SK-N-SH treated with all-trans-retinoic acid at 6 μM for 48 hours (cell line): ENCODE data around the gene HSPA1B.

Experiments used
- ATAC-seq: fragments of 200-7000 bp; cut with Tn5 transposase; 3 replicates; pipeline ENCODE4 v1.9.1; 2020; ENCODE audit warnings: mild to moderate bottlenecking, moderate library complexity
- BACH2 ChIP-seq: fragments of 250-450 bp; sonication (Bioruptor Pico); IDR thresholded peaks from 2 replicates; pipeline ENCODE4 v1.9.0; 2021; ENCODE audit warnings: mild to moderate bottlenecking, borderline replicate concordance
- CSDC2 ChIP-seq: fragments of 250-450 bp; sonication (Bioruptor Pico); IDR thresholded peaks from 2 replicates; pipeline ENCODE4 v1.5.0; 2020; ENCODE audit warnings: mild to moderate bottlenecking, moderate library complexity
- ESRRG ChIP-seq: fragments of 250-450 bp; sonication (Bioruptor Pico); IDR thresholded peaks from 2 replicates; pipeline ENCODE4 v1.6.1; 2021; ENCODE audit warnings: mild to moderate bottlenecking
- ISL1 ChIP-seq: fragments of 250-450 bp; sonication (Bioruptor Pico); IDR thresholded peaks from 2 replicates; pipeline ENCODE4 v2.1.2; 2022; ENCODE audit warnings: mild to moderate bottlenecking, moderate library complexity
- PATZ1 ChIP-seq: fragments of 250-450 bp; sonication (Bioruptor Pico); IDR thresholded peaks from 2 replicates; pipeline ENCODE4 v1.8.0; 2020; ENCODE audit warnings: mild to moderate bottlenecking, moderate library complexity, borderline replicate concordance
- POU6F1 ChIP-seq: fragments of 250-450 bp; sonication (Bioruptor Pico); IDR thresholded peaks from 2 replicates; pipeline ENCODE4 v1.8.0; 2021; ENCODE audit warnings: low read depth, mild to moderate bottlenecking, moderate library complexity, borderline replicate concordance
- TOX ChIP-seq: fragments of 250-450 bp; sonication (Bioruptor Pico); IDR thresholded peaks from 2 replicates; pipeline ENCODE4 v1.8.0; 2021; ENCODE audit warnings: mild to moderate bottlenecking, moderate library complexity, borderline replicate concordance
- ZC3H10 ChIP-seq: fragments of 250-450 bp; sonication (Bioruptor Pico); IDR thresholded peaks from 2 replicates; pipeline ENCODE4 v1.5.1; 2021; ENCODE audit warnings: mild to moderate bottlenecking, moderate library complexity
- ZFP30 ChIP-seq: fragments of 450-650 bp; formaldehyde crosslinking; IDR thresholded peaks from 2 replicates; pipeline ENCODE4 v1.5.0; 2022; ENCODE audit warnings: mild to moderate bottlenecking, moderate library complexity
- ZNF565 ChIP-seq: fragments of 450-650 bp; formaldehyde crosslinking; conservative IDR thresholded peaks from 2 replicates; pipeline ENCODE4 v1.5.0; 2020; ENCODE audit warnings: low read depth, mild to moderate bottlenecking, moderate library complexity
- ZNF70 ChIP-seq: fragments of 450-650 bp; formaldehyde crosslinking; IDR thresholded peaks from 2 replicates; pipeline ENCODE4 v1.5.0; 2020; ENCODE audit warnings: mild to moderate bottlenecking, moderate library complexity
- TF ChIP-seq, protein P1 (sequence below): fragments of 250-450 bp; sonication (Bioruptor Pico); IDR thresholded peaks from 2 replicates; pipeline ENCODE4 v1.5.1; 2020; ENCODE audit warnings: low read depth, mild to moderate bottlenecking, moderate library complexity
- TF ChIP-seq, protein P2 (sequence below): fragments of 250-450 bp; sonication (Bioruptor Pico); IDR thresholded peaks from 2 replicates; pipeline ENCODE4 v1.5.0; 2020; ENCODE audit warnings: mild to moderate bottlenecking, moderate library complexity
- TF ChIP-seq, protein P3 (sequence below): fragments of 250-450 bp; sonication (Bioruptor Pico); IDR thresholded peaks from 2 replicates; pipeline ENCODE4 v1.5.1; 2021; ENCODE audit warnings: mild to moderate bottlenecking, moderate library complexity

HSPA1B gene

GRCh38 chr6:31778999-31779885 is 48.3 kb upstream of the HSPA1B start:
- TF ChIP-seq PATZ1 (CRISPR knock-in tag) (no peak), ZFP30 (CRISPR knock-in tag) (no peak), ISL1 (CRISPR knock-in tag) (no peak), CSDC2 (CRISPR knock-in tag) (no peak), ESRRG (no peak), ZNF565 (CRISPR knock-in tag) (no peak), POU6F1 (CRISPR knock-in tag) (no peak), ZC3H10 (CRISPR knock-in tag) (no peak)
- TF ChIP-seq, protein P1, sequence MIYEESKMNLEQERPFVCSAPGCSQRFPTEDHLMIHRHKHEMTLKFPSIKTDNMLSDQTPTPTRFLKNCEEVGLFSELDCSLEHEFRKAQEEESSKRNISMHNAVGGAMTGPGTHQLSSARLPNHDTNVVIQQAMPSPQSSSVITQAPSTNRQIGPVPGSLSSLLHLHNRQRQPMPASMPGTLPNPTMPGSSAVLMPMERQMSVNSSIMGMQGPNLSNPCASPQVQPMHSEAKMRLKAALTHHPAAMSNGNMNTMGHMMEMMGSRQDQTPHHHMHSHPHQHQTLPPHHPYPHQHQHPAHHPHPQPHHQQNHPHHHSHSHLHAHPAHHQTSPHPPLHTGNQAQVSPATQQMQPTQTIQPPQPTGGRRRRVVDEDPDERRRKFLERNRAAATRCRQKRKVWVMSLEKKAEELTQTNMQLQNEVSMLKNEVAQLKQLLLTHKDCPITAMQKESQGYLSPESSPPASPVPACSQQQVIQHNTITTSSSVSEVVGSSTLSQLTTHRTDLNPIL (CRISPR knock-in tag), result no peak
- TF ChIP-seq, protein P2, sequence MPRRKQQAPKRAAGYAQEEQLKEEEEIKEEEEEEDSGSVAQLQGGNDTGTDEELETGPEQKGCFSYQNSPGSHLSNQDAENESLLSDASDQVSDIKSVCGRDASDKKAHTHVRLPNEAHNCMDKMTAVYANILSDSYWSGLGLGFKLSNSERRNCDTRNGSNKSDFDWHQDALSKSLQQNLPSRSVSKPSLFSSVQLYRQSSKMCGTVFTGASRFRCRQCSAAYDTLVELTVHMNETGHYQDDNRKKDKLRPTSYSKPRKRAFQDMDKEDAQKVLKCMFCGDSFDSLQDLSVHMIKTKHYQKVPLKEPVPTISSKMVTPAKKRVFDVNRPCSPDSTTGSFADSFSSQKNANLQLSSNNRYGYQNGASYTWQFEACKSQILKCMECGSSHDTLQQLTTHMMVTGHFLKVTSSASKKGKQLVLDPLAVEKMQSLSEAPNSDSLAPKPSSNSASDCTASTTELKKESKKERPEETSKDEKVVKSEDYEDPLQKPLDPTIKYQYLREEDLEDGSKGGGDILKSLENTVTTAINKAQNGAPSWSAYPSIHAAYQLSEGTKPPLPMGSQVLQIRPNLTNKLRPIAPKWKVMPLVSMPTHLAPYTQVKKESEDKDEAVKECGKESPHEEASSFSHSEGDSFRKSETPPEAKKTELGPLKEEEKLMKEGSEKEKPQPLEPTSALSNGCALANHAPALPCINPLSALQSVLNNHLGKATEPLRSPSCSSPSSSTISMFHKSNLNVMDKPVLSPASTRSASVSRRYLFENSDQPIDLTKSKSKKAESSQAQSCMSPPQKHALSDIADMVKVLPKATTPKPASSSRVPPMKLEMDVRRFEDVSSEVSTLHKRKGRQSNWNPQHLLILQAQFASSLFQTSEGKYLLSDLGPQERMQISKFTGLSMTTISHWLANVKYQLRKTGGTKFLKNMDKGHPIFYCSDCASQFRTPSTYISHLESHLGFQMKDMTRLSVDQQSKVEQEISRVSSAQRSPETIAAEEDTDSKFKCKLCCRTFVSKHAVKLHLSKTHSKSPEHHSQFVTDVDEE (CRISPR knock-in tag), result no peak
- ATAC-seq, result no peak

- ATAC-seq, result no peak
- TF ChIP-seq, protein P3, sequence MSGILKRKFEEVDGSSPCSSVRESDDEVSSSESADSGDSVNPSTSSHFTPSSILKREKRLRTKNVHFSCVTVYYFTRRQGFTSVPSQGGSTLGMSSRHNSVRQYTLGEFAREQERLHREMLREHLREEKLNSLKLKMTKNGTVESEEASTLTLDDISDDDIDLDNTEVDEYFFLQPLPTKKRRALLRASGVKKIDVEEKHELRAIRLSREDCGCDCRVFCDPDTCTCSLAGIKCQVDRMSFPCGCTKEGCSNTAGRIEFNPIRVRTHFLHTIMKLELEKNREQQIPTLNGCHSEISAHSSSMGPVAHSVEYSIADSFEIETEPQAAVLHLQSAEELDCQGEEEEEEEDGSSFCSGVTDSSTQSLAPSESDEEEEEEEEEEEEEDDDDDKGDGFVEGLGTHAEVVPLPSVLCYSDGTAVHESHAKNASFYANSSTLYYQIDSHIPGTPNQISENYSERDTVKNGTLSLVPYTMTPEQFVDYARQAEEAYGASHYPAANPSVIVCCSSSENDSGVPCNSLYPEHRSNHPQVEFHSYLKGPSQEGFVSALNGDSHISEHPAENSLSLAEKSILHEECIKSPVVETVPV (CRISPR knock-in tag), result no peak
- TF ChIP-seq ESRRG (no peak), ISL1 (CRISPR knock-in tag) (no peak), BACH2 (CRISPR knock-in tag) (no peak)
Measured at GRCh38 chr6:31779908-31780307, 47.6 kb upstream of the HSPA1B start.

DNA sequence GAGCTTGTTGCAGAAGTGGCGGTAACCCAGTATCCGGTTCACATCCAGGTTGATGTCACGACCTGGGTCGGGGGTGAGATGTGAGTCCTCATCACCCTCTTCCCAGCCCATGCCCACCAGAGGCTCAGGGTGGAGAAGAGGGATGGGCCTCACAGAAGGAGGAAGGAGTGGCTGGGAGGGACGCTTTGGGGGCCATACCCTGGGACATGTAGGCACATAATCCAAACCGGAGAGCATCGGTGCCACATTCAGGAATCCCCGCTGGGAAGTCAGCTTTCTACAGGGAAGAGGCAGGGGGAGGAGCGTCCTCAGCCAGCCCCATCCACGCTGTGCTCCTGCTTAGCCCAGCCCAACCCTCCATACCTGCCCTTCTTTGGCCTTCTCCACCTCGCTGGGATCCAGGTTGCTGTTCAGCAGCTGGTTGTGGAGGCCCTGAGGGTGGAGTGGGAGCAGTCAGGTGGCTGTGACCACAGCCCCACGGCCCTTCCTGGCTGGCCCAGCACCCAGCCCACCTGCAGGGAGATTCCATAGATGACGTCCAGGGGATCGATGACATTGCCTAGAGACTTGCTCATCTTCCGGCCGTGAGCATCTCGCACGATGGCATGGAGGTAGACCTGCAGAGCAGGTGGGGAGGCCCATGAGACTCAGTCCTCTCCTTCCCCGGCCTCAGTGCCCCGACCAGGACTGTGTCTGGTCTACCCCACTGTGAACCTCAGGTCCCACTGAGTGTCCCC is 46.9 kb upstream of the HSPA1B start:
- no peak for TF ChIP-seq ZNF565 (CRISPR knock-in tag)
- TF ChIP-seq, all 23 proteins: peak for 0

DNA sequence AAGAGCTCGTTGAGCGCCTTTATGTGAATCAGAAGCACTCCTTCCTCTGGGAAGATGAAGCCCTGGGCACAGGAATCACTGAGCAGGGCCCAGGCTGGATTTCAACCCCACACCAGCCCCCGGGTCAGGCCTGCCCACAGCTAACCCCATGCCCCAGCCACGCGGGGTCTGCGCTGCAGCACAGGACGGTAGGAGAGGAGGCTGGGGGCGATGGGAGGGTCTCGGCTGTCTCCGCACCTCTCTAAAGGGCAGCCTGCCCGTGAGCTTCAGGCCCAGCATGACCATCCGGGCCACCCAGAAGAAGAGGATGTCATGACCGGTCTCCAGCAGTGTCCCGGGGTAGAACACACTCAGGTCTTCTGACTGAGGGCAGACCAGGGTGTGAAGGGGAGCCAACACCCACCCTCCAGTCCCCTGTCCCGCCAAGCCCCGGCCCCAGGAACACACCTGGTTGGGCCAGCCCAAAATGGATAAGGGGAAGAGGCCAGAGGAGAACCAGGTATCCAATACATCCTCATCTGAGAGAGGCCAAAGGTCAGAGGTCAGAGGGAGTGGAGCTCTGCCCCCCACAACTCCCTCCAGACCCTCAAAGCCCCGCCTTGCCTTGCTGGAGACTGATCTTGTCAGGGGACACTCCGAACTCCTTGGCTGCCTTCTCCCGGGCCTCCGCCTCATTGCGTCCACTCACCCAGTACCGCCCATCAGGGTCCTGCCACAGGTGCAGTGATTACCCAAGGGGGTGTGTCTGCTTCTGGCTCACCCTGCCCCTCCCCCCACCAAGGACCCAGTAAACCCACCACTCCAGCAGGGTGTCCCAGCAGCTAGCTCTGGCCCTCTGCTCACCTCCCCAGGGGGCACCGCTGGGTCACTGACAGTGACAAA is 46.1 kb upstream of the HSPA1B start:
- no peak for ATAC-seq
- TF ChIP-seq, protein P1 (CRISPR knock-in tag), result no peak
- no peak for TF ChIP-seq TOX (CRISPR knock-in tag)
- no peak for TF ChIP-seq ZC3H10 (CRISPR knock-in tag)
- no peak for TF ChIP-seq POU6F1 (CRISPR knock-in tag)
- no peak for TF ChIP-seq ZNF70 (CRISPR knock-in tag)
- TF ChIP-seq, protein P2 (CRISPR knock-in tag), result no peak

More for the DNA sequence above, 46.9 kb upstream of the HSPA1B start:
- no peak for ATAC-seq
